ENCODE results near the gene AOPEP.

AOPEP gene

DNA sequence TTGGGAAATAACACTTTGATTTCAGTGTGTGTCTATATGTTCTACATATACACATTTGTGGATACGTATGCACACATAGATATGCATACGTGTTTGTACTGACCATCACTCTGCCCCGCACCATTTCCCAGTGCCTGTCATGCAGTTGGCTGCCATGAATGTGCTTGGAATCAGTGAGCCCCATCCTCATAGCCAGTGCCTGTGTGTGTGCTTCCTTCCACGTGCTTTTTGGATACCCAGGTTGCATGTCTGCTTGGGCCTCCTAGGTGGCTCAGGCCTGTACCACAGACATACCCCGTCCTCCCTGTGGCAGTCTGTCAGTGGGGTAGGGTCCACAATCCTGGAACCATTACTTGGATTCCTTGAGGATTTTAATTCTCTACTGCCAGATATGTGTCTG lies 347.4 kb downstream of the AOPEP start:
- in situ Hi-C loops (cut with MboI; ENCODE audit: low sequenced_read_pairs, unreplicated experiment): no loop called here
- DNase-seq (ENCODE audit: low spot score): no peak
- TF ChIP-seq, protein P1, sequence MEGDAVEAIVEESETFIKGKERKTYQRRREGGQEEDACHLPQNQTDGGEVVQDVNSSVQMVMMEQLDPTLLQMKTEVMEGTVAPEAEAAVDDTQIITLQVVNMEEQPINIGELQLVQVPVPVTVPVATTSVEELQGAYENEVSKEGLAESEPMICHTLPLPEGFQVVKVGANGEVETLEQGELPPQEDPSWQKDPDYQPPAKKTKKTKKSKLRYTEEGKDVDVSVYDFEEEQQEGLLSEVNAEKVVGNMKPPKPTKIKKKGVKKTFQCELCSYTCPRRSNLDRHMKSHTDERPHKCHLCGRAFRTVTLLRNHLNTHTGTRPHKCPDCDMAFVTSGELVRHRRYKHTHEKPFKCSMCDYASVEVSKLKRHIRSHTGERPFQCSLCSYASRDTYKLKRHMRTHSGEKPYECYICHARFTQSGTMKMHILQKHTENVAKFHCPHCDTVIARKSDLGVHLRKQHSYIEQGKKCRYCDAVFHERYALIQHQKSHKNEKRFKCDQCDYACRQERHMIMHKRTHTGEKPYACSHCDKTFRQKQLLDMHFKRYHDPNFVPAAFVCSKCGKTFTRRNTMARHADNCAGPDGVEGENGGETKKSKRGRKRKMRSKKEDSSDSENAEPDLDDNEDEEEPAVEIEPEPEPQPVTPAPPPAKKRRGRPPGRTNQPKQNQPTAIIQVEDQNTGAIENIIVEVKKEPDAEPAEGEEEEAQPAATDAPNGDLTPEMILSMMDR (IDR thresholded peaks at IDR 0.05; ENCODE audit: borderline replicate concordance, control extremely low read depth, extremely low read depth, insufficient read depth, missing control alignments): no peak

DNA sequence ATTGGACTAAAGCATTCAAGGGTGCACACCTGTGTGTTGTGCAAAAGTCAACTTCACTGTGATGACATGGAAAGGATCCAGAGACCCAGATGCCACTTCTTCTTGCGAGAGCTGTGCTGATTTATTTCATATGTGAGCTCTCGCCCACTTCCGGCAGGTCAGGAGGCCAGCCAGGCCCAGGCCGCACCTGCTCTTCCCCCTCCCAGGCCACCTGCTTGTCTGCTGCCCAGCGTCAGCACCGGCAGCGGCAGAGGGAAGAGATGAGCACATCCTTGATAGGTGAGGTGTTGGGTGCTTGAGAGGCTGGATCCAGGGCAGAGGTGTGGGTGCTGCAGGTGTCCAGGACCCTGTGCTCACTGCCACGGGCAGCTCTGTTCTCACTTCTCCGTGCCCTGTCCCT lies 348.1 kb downstream of the AOPEP start:
- no peak for DNase-seq (ENCODE audit: low spot score)
- in situ Hi-C loops (cut with MboI; ENCODE audit: low sequenced_read_pairs, unreplicated experiment): no loop called here
- TF ChIP-seq, protein P1 (IDR thresholded peaks at IDR 0.05; ENCODE audit: borderline replicate concordance, control extremely low read depth, extremely low read depth, insufficient read depth, missing control alignments): no peak

DNA sequence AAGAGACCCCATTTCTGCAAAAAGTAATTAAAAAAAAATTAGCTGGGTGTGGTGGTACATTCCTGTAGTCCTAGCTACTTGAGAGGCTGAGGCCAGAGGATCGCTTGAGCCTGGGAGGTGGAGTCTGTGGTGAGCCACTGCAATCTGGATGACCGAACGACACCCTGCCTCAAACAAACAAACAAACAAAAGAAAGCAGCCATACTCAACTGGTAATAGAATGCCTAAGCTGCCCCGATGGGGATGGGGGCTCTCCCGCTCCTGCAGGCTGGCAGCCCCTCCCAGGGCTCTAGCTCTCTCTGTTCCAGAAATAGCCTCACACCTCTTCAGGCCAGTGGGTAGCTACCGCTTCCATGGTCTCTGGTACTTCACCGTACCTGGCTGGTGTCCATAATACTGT lies 349.2 kb downstream of the AOPEP start:
- DNase-seq (ENCODE audit: low spot score): no peak

DNA sequence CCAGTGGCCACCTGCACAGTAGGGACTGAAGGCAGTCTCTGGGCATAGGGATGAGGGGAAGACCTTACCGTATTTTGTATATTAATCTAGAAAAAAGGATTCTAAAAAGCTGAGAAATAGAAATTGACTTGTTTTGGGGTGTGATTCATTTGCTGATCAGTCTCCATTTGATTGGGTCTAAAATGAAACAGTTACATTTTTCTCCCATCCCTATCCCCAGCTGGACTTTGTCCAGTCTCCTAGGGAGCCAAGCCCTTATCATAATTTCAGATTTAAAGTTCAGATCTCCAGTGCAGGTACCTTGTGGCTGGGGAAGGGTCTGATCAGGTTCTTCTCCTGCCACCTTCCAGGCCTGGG lies 350.2 kb downstream of the AOPEP start:
- TF ChIP-seq, protein P1 (IDR thresholded peaks at IDR 0.05; ENCODE audit: borderline replicate concordance, control extremely low read depth, extremely low read depth, insufficient read depth, missing control alignments): no peak
- DNase-seq (ENCODE audit: low spot score): no peak
- in situ Hi-C loops (cut with MboI; ENCODE audit: low sequenced_read_pairs, unreplicated experiment): no loop called here

More for the DNA sequence above, 349.2 kb downstream of the AOPEP start:
- in situ Hi-C loops (cut with MboI; ENCODE audit: low sequenced_read_pairs, unreplicated experiment): no loop called here
- TF ChIP-seq, protein P1 (IDR thresholded peaks at IDR 0.05; ENCODE audit: borderline replicate concordance, control extremely low read depth, extremely low read depth, insufficient read depth, missing control alignments): no peak

DNA sequence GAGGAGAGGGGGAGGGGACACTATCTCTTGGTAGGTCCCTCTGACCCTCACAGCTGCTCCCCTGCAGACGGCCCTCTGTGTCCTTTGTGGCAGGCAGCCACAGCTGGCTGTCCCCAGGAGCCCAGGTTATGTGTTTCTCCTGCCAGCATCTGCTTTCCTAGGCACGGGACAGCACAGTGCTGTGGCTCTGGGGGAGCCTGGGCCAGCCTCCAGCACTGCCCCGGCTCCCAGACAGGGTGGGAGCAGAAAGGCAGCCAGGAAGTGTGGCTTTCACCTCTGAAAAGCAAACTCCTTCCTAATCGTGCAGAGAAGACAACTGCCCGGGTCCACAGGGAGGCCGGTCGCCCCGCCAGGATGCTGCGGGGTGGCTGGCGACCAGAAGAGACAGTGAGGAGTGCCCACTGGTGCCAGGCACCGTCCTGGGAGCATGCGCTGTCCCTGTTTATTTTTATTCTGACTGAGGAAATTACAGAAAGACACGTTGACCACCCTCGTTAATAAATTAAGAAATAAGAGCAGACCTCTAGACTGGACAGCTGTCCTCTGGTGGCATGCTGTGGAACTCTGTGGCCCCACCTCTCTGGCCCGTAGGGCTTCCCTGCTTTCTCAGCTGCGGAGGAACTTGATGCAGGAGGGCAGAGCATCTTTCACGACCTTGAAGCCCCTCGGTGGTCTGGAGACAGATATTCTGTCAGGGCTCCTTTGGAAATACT lies 350.7 kb downstream of the AOPEP start:
- TF ChIP-seq, protein P1 (IDR thresholded peaks at IDR 0.05; ENCODE audit: borderline replicate concordance, control extremely low read depth, extremely low read depth, insufficient read depth, missing control alignments): no peak
- in situ Hi-C loops (cut with MboI; ENCODE audit: low sequenced_read_pairs, unreplicated experiment): no loop called here
- DNase-seq (ENCODE audit: low spot score): no peak

DNA sequence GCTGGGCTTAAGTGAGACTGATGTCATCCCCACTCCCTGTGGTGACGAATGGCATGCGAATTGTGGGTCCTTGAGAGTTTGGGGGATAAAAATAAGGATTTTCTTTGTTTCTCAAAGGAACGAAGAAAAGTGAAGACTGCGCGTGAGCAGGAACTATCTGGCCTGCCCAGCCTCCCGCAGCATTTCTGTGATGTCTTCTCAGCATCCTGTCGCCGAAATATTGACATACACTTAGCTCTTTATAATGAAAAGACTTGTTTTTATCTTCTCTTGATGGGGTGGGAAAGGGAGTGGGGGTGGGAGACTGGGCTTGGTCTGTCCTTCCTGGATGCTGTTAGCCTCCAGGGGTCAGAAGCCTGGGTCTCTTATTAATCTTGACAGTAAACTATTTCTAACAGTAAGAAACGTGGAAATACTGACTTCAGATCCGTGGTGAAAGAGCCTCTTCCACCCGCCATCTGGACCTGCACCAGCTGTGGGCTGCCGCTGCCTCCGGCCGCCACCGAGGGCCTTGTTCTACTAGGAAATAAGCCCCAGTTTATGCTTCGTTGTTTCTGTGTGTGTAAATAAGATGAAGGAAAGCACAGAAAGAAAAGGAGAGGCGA lies 351.4 kb downstream of the AOPEP start:
- in situ Hi-C loops (cut with MboI; ENCODE audit: low sequenced_read_pairs, unreplicated experiment): no loop called here
- no peak for DNase-seq (ENCODE audit: low spot score)
- TF ChIP-seq, protein P1 (IDR thresholded peaks at IDR 0.05; ENCODE audit: borderline replicate concordance, control extremely low read depth, extremely low read depth, insufficient read depth, missing control alignments): no peak
